Calu3 (cell line): ENCODE data around the gene GPER1. TPM values are rescaled to one million over a fixed set of nuclear protein-coding genes. Genes with fewer than 3 reads are reported as not detected.

ENCODE experiments used
- BruUV-seq: library from RNA; stranded (reverse); fragments of 400-500 nt; replicated peaks from 2 replicates; lab custom pipeline; 2021; lab: Mats Ljungman, UMichigan
- CTCF ChIA-PET: fragments of 300-600 bp; sonication (Branson Sonifier 250); formaldehyde crosslinking; loops from one replicate; lab custom pipeline; 2022; ENCODE audit warnings: antibody characterized with exemption; lab: Charles Lee
- DNase-seq: peaks from one replicate; pipeline ENCODE4 v3.0.0; 2022
- H3K27ac Mint-ChIP-seq: one replicate; pipeline ENCODE4 v1.8.0; 2022; ENCODE audit warnings: mixed read lengths; ENCODE audit not compliant: unreplicated experiment
- H3K27me3 Mint-ChIP-seq: one replicate; pipeline ENCODE4 v1.8.0; 2022; ENCODE audit warnings: mixed read lengths; ENCODE audit not compliant: unreplicated experiment
- H3K36me3 Mint-ChIP-seq: one replicate; pipeline ENCODE4 v1.8.0; 2022; ENCODE audit warnings: mild to moderate bottlenecking, moderate library complexity, mixed read lengths; ENCODE audit not compliant: insufficient read depth, unreplicated experiment
- H3K4me1 Mint-ChIP-seq: one replicate; pipeline ENCODE4 v1.8.0; 2022; ENCODE audit warnings: mild to moderate bottlenecking, low read depth, mixed read lengths; ENCODE audit not compliant: unreplicated experiment
- H3K4me3 Mint-ChIP-seq: one replicate; pipeline ENCODE4 v1.8.0; 2022; ENCODE audit warnings: mild to moderate bottlenecking, low read depth, moderate library complexity, mixed read lengths; ENCODE audit not compliant: unreplicated experiment
- H3K9me3 Mint-ChIP-seq: one replicate; pipeline ENCODE4 v1.8.0; 2022; ENCODE audit warnings: low read depth, mixed read lengths; ENCODE audit not compliant: unreplicated experiment
- CTCF ChIP-seq: fragments of 200-600 bp; IDR thresholded peaks from one replicate; pipeline ENCODE4 v1.8.0; 2022; ENCODE audit warnings: antibody characterized with exemption; ENCODE audit not compliant: unreplicated experiment
- intact Hi-C: fragments of 100-400 bp; cut with micrococcal nuclease; formaldehyde crosslinking; loops from one replicate; pipeline ENCODE4 v1.10.0; 2022; ENCODE audit not compliant: unreplicated experiment
- total RNA-seq: library from RNA; stranded (reverse); gene quantifications from 2 replicates; pipeline ENCODE4 v1.2.3, GENCODE V29; 2022

Gene GPER1
- total RNA-seq, 1 experiment from 2014 or later = 0.26 TPM

GRCh38 chr7:1103789-1104515 is 16.0 kb downstream of the GPER1 start:
- Mint-ChIP-seq H3K27me3 (no peaks in the 10 kb centered on the region), H3K4me1 (no peaks in the 10 kb centered on the region), H3K27ac (no peak overlapping the region), H3K36me3 (peaks cover 6% of the 10 kb centered on the region), H3K4me3 (no peak overlapping the region), H3K9me3 (no peaks in the 10 kb centered on the region)
- CTCF ChIA-PET = interaction anchor here (0.5 kb wide), 1 partner anchor 291 kb away, joined by 5 read pairs; no protein-coding TSS in a partner anchor
- no peak for TF ChIP-seq CTCF
- no peak for DNase-seq
- intact Hi-C loops = no loop called here
- no TSS peak for BruUV-seq

GRCh38 chr7:1104516-1105179 is 16.7 kb downstream of the GPER1 start:
- Mint-ChIP-seq H3K9me3 (no peaks in the 10 kb centered on the region), H3K4me3 (no peak overlapping the region), H3K27me3 (no peaks in the 10 kb centered on the region), H3K4me1 (no peaks in the 10 kb centered on the region), H3K36me3 (peaks cover 6% of the 10 kb centered on the region), H3K27ac (no peak overlapping the region)
- no peak for TF ChIP-seq CTCF
- intact Hi-C loops = no loop called here
- CTCF ChIA-PET = no interaction called here
- no TSS peak for BruUV-seq
- no peak for DNase-seq

GRCh38 chr7:1105189-1105588 is 17.3 kb downstream of the GPER1 start:
- CTCF ChIA-PET = no interaction called here
- Mint-ChIP-seq H3K27ac (no peak overlapping the region), H3K9me3 (no peaks in the 10 kb centered on the region), H3K4me3 (no peak overlapping the region), H3K27me3 (no peaks in the 10 kb centered on the region), H3K36me3 (peaks cover 6% of the 10 kb centered on the region), H3K4me1 (no peaks in the 10 kb centered on the region)
- no peak for TF ChIP-seq CTCF
- BruUV-seq = no TSS peak
- intact Hi-C loops = no loop called here
- no peak for DNase-seq

GRCh38 chr7:1106063-1106792 is 18.3 kb downstream of the GPER1 start:
- intact Hi-C loops = no loop called here
- H3K27me3 Mint-ChIP-seq = no peaks in the 10 kb centered on the region
- DNase-seq = no peak
- CTCF ChIA-PET = no interaction called here
- no peak overlapping the region for H3K4me3 Mint-ChIP-seq
- no TSS peak for BruUV-seq
- no peaks in the 10 kb centered on the region for H3K4me1 Mint-ChIP-seq
- TF ChIP-seq CTCF = no peak
- H3K9me3 Mint-ChIP-seq = no peaks in the 10 kb centered on the region
- no peak overlapping the region for H3K27ac Mint-ChIP-seq
- peaks cover 6% of the 10 kb centered on the region for H3K36me3 Mint-ChIP-seq
